HG03095 (cell line): ENCODE results near the gene ZNRF3.

Source experiments
- ATAC-seq: cut with Tn5 transposase; IDR thresholded peaks from one replicate; pipeline ENCODE4 v1.9.1; 2021; ENCODE audit warnings: moderate library complexity; ENCODE audit not compliant: unreplicated experiment

ZNRF3 gene

DNA sequence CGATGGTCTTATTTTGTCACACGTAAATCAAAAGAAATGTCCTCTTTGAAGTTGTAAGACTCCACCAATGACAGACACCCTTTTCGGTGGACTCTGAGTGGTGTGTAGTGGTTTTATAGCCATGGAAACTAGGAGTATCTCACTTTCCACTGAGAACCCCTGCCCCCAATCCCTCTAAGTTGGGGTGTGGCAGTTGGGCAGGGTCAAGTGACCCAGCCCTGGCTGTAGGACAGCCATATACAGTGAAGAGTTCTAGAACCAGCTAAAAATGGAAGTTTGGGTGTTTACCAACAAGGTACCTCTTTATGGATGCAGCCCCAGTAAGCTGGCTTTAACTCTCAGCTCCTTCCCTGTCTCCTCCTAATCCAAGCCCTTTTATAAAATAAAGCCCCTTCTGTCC lies 173.1 kb downstream of the ZNRF3 start:
- no peak for ATAC-seq

DNA sequence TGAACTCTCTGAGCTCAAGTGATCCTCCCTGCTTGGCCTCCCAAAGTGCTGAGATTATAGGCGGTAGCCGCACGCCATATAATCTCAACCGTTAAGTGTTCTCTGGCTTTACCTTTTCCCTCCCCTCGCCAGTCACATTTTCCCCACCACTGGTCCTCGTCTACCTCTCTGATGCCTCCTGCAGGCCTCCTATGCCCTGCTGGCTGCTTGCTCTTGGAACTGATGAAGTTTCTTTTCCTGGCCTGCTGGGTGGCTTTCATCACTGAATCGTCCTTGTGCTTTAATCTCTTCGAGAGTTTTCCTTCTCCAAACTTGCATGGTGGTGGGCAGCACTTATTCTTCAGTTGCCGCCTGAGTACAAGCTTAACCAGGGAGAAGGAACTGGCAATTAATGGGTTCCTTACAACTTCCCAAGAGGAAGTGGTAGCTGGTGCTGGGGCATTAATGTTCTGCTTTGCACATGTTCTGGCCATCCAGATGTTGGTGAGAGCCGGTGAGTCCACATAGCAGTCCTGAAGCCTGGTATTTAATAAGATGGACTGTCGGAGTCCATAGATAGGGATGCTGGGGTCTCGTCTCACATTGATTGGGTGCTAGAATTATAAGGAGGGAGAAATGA lies 177.0 kb downstream of the ZNRF3 start:
- ATAC-seq, result no peak

DNA sequence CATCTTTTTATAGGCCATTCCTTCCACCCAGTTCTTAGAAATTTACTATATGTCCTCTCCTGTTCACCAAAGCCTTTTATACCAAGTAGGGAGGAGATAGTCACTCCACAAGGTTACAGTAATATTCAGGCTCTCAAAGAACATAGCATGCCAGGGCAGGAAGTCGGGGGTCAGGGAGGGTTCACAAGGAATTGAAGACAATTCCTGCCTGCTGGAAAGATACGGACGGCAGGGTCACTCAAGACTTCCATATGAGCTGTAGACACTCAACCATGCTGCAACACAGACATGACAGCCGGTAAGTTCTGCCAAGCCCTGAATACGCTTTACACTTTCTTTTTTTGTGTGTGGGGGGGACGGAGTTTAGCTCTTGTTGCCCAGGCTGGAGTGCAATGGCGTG lies 177.6 kb downstream of the ZNRF3 start:
- no peak for ATAC-seq

DNA sequence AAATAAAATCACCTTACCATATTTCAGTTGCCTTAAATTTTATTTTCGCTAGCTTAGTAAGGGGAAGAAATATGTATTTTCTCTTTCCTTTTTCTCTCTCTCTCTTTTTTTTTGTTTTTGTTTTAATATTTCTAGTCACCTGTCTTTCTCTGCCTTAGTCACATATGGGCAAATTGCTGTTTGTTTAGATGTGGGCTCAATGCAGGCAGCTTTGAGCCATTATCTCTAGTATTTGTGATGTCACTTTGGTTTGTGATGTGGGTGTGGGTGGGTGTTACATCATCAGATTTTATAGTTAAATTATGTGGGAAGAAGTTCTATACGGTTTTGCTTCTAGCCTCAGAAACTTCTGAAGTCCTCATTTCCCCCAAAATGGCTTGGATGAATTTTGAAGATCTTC lies 178.4 kb downstream of the ZNRF3 start, which contains the start of gene C22orf31:
Gene C22orf31 (minus strand): TSS at position 59 of the 400 bp plus-strand sequence. CDS start 39 bp downstream, at position 20.
- no peak for ATAC-seq

DNA sequence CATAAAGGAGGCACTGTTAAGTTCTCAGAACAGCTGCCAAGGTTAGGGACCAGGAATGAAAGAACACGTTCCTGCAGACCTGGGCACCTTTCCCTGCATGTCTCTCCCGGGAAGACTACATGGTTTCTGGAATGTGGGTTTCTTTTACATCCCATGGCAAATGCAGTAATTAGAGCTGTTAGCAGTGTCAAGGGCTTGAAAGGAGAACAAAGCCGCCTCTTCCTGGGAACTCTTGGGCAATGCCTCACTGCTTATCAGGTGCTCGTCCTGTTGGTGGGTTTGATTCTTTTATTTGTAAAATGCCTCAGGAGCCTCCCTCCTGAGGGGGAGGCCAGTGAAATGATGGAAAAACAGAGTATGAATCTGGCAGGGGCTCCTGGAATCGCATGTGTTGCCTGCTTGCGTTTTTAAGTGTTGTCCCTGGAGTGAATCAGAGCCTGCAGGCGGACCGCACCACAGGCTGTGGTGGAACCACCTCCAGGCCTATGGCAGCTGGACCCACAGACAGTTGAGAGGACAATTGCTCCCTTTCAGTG lies 179.0 kb downstream of the ZNRF3 start:
- no peak for ATAC-seq

DNA sequence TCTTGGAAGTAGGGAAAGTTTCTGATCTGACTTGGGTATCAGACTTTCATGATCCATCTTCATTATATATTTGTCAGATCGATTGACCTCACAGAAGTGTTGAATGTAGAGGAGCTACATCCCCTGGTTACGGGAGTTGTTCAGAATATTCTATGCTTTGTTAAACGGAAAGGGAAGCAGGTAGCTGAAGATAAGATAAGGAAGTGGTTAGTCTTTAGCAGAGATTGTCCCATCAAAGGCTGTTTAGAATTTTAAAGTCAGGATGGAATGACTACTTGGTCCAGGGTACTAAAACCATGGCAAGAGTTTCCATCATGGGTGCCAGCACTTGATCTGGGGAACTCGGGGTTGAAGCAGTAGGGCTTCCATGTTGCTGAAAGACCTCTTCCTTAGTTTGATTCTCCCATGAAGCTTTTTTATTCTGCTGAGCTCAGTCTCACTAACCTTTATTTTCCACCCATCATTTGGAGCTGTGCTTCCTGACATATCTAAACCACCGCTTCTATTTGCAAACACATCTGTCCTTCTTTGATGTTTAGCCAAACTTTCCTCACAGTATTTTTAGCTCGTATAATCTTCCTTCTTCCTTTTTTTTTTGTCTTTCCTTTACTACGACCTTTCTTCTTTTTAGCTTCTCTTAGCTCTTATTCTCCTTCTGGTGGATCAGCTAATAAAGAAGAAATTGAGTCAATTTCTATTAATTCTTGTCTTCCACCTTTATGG lies 182.3 kb downstream of the ZNRF3 start:
- no peak for ATAC-seq

DNA sequence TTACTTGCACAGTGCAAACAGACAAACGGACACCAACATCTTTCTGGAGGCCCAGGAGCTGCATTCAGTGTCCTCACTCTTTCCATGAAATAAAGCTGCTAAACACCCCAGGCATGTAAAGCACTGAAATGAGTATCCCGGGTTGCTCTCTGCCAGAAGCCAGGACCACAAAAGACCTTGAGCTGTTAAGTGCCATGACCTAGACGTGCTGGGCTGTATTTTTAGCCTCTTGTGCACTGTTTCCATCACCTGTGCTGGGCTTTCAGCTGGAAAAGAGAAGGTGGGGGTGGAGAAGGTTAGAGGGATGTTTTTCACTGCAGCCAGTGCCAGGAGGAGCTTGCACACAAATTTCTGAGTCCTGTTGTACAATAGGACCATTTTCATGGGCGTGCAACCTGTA lies 186.1 kb downstream of the ZNRF3 start:
- no peak for ATAC-seq

DNA sequence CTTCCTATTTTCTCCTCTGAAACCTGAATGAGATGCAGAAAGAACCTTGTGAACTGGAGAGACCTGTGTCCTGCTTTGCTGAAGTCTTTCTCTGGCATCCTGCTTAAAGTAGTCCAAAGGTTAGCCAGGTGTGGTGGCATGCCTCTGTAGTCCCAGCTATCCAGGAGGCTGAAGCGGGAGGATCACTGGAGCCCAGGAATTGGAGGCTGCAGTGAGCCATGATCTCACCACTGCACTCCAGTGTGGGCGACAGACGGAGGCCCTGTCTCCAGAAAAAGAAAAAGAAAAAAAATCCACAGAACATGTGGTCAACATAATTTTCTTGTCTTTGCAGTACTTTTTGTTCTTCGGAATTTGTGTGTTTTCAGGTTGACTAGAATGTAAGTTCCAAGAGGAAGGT lies 187.1 kb downstream of the ZNRF3 start:
- no peak for ATAC-seq

DNA sequence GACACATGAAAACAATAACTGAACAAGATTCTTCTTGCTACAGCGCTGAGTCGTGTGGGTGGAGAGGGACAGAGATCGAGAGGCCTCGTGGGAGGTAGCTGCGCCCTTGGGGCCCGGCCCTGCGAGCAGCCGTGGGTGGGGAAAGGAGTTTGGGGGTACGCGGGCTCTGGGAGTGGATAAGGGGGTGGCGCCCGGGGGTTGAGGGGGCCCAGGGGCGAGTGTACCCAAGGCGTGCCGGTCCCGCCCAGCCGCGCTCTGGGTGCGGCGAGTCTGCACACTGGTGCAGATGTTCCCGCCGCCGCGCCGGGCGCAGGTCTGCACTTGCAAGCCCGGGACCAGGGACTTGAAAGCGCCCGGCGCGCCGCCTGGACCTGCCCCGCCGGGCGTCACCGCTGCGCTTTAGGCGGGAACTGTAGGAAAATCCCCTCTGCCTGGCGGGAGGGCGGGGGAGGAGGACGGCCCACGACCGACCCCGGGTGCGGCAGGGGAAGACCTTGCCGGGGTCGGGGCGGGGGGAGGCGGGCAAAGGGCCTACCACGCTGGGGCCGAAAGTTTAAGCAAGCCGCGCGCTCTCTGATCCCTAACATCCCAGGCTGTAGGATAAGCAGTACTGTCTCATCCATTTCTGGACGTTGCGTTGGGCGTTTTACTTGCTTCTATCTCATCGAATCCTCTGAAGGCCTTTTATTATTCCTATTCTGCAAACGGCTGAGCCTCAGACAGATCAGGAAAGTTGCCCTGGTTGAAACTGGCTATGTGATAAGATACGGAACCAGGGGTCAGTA lies 188.1 kb downstream of the ZNRF3 start:
- no peak for ATAC-seq

DNA sequence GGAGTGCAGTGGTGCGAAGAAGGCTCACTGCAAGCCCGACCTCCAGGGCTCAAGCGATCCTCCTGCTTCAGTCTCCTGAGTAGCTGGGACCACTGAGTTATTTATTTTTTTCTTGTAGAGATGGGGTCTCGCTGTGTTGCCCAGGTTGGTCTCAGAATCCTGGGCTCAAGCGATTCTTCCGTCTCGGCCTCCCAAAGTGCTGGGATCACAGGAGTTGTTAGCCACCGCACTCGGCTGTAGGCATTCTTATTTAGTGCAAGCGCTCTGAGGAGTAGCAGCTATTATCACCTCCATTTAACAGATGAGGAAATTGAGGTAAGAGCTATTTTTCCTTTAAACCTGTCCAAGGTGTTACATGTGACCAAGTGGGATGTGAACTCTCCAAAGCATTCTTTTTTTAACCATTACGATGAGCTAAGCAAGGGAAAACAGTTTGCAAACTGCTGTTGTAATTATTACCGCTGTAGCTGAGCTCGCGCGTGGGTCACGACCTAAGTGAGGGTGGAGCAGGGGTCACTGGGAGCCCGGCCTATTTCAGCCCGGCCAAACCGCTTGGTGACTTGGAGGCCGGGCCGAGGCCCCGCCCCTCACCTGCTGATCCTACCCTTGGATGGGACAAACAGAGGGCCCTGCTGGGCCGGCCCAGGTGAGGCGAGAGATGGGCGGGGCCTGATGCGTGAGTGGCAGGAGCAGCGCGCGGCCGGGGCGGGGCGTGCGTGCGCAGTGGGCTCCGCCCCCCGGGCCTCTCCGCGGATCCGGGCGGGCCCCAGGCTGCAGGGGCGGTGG lies 189.0 kb downstream of the ZNRF3 start:
- ATAC-seq, result peak; percentile 85

DNA sequence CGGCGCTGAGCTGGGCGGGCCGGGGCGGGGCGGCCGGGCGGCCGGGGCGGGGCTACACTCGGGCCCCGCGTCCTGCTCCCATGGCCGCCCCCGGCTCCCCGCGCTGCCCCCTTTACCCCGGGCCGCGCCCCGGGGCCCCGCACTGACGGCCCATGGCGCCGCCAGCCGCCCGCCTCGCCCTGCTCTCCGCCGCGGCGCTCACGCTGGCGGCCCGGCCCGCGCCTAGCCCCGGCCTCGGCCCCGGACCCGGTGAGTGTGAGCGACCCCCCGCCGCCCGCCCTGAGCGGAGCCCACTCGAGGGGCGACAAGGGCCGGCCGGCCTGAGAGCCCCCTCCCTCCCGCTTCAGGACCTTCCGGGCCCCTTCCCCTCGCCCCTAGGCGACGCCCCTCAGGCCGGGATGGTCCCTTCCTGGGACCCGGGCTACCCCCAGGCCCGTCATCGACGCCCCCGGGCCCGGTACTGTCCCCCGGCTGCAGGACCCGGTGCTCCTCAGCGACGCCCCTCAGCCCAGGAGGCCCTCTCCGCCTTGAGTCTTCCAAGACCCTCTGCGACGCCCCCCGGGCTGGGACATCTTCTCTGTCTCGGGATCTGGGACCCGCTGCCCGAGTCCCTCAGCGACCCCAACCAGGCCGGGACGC lies 189.7 kb downstream of the ZNRF3 start, which contains the start of gene KREMEN1:
Gene KREMEN1 (plus strand): TSS at position 57 of the 639 bp plus-strand sequence. CDS start 96 bp downstream, at position 153.
- ATAC-seq, result no peak

DNA sequence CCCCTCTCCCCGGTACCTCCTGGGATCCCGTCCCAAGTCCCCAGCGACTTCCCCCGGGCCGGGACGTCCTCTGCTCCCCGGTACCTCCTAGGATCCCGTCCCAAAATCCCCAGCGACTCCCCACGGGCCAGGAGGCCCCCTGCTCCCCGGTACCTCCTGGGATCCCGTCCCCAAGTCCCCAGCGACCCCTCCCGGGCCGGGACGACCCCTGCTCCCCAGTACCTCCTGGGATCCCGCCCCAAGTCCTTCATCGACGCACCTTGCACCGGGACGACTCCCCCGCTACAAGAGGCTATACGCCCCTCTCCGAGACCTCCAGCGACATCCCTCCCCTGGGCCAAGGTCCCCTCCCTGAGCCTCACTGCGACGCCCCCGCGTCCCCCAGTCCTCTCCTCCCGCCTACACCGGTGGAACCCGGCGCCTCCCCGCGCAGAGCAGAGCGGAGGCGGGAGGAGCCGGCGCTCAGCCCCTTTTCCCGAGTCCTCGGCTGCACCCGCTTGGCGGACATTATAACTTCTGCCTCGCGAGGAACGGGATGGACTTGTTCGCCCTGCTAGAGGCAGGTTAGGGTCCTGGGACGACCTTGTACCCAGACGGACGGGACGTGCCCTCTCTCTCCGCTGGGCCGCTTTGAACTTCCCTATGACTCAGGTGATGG lies 190.4 kb downstream of the ZNRF3 start:
- ATAC-seq, result no peak

DNA sequence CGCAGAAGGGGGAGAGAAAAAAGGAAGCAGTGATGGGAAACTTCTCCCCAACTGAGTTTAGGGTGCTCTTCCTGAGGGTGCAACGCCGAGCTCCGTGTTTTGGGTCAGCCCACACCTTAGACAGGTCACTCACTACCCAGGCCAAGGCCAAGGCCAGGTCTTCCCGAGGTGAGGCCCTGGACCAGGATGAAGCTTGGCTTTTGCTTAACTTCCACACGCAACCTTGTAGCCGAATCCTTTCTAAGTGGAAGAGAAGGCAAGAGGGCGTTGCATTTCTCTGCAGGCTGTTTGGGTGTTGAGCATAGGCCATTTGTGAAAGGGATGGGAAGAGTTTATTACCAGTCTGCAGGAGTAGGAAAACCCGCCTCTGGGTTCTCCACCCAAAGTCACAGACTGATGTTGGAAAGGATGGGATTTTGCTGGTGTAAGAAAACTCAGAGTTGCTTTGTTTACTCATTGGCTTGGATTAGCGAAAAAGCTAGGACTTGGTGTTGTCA lies 191.0 kb downstream of the ZNRF3 start:
- ATAC-seq, result no peak

DNA sequence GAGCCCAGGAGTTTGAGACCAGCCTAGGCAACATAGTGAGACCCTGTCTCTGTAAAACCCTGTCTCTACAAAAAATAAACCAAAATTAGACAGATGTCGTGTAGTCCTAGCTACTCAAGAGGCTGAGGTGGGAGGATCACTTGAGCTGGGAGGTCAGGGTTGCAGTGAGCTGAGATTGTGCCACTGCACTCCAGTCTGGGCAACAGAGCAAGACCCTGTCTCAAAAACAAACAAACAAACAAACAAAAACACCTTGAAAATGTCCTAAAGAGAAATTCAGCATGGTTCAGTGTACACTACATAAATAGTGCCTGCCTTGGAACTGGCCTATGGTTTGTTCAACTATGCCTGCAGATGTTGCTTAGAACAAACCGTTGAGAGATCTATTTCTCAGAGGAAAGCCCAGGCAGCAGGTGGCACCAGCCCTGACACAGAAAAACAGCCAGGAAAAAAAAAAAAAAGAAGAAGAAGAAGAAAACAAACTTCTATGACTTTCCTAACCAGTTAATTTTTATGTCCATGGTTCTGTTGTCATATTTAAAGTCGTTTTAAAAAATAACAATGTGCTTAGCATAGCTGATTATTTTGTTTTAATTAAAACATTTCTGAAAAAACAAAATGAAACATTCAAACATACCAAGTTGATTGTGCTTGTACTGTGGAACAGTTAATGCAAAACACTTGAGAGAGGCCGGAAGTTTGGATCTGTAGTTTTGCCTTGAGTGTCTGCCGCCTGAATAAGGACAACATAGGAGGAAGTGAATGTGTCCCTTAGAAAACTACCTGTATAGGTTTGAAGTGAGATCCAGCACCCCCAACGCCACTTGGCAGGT lies 194.9 kb downstream of the ZNRF3 start:
- no peak for ATAC-seq

DNA sequence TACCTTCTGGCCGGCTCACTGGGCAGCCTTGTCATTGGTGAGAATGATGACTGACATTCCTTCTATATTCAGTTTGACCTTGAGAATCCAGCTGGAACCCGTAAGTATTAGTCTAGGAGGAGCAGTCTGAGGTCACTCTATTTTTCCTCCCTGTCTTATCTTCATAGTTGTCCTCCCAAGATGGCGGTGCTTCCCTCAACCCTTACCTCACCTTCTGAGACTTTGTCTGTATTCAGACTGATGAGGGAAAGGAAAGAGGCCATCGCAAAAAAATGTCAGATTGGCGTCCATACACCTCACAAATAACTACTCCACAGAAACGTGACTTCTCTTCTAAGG lies 195.5 kb downstream of the ZNRF3 start:
- ATAC-seq, result no peak

DNA sequence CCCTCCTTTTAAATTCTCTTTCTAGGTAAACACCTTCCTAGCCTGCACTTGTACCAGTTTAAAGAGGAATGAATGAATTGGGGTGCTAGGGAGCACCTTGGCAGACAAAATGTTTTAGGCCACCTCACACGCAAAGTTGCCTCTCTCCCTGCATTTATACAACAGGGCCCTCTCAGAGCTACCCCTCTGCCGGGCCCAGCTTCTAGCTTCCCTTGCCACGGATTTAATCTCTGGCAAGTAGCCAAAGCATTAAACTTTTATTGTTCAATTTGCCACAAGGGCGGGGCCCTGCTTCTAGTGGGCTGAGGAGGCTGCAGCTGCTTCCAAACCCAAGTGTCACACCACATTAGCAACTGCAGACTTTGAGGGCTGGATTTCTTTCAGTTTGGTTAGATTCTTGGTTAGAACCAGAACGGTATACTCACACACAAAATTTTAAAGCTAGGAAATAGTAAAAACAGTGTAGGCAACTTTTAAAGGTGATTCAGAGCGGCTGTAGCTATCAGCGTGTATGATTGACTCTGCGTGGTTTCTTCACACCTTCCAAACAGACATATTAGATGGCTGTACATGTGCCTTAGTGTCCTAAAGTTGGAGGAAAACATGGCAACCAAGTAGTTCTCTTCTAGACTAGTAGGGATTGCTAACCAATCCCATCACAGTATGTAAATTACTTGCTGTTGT lies 196.0 kb downstream of the ZNRF3 start:
- ATAC-seq, result no peak

DNA sequence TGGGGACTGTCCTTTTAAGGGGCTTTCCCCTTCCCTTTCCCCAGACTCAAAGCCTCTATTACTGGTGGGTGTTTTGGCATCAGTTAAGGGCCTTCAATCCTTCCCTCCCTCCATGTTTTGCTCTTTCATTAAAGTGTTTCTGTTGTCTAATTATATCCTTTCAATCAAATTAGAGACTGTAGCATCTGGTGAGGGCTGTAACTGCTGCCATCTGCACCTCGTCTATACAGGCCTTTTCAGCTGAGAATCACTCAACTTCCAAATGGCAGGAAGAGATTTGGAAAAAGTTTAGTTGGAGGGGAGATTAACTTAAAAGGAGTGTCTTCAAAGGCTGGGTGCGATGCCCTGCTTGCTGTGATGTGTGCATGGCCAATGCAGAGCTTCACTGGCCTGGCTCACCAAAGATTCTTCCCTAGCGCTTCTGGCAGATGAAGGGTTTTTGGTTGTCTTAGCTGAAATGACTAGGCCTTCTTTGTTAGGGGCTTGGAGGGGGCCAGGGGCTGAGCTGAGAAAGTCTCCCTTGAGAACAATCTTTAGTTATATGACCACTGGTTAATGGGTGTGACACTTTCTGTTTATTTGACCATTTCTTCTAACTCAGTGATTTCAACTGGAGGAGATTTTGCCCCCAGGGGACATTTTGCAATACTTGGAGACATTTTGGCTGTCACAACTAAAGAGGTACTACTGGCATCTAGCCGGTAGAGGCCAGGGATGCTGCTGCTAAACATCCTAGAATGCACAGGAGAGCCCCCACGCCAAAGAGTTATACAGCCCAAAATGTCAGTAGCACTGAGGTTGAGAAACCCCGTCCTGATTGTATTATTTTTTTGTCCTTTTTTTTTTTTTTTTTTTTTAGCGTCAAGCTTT lies 197.0 kb downstream of the ZNRF3 start:
- no peak for ATAC-seq
